Measurements from ENCODE around the gene SLC39A12. TPM values are rescaled to one million over a fixed set of nuclear protein-coding genes. Genes with fewer than 3 reads are reported as not detected.

Gene SLC39A12
- total and polyA plus RNA-seq, 2 of the 8 experiments (the other 6 are each of a cell fraction or from before 2014, with no cell fraction given): not detected

- Histone ChIP-seq H3K36me3 (ENCODE audit: control insufficient read depth in 2 of 4, insufficient read depth in 4 of 4, low read length in 3 of 4) (no peaks in the 10 kb centered on the region), H4K5ac (ENCODE audit: insufficient read length, low read depth, low read length) (no peak overlapping the region), H2BK20ac (ENCODE audit: low read length) (no peak overlapping the region), H3K27me3 (replicated peaks in 1 of 4; ENCODE audit: control insufficient read depth in 3 of 4, extremely low read depth in 1 of 4, insufficient read depth in 3 of 4, low read length in 3 of 4) (no peaks in the 10 kb centered on the region), H3K4me2 (ENCODE audit: insufficient read depth in 1 of 2, low read depth in 2 of 2, low read length in 2 of 2) (no peak overlapping the region), H3K4me1 (replicated peaks in 1 of 4; ENCODE audit: control insufficient read depth in 3 of 4, insufficient read depth in 4 of 4, low read length in 3 of 4) (0 out of 7 replicates have a peak, but pooled peaks cover 0 to 2% (median 0%) of the 10 kb centered on the region in 4 experiments), H3K9ac (replicated peaks in 1 of 4; ENCODE audit: extremely low read depth in 1 of 4, low read depth in 3 of 4, low read length in 3 of 4) (no peak overlapping the region), H3K23ac (ENCODE audit: insufficient read length) (no peak overlapping the region), H3K79me2 (ENCODE audit: control insufficient read depth in 1 of 2, insufficient read depth in 2 of 2, low read length in 2 of 2) (no peaks in the 10 kb centered on the region), H2BK15ac (ENCODE audit: low read length) (no peak overlapping the region), H2BK5ac (ENCODE audit: low read depth, low read length) (no peak overlapping the region), H4K20me1 (replicated peaks in 1 of 2; ENCODE audit: control insufficient read depth in 1 of 2, insufficient read depth in 2 of 2, low read length in 2 of 2) (no peaks in the 10 kb centered on the region), H3K27ac (ENCODE audit: low read depth, low read length) (no peak overlapping the region), H3K4me3 (ENCODE audit: extremely low read depth in 1 of 4, insufficient read depth in 2 of 4, low read depth in 3 of 4, low read length in 4 of 4) (no peak overlapping the region), H3K23me2 (ENCODE audit: low read depth, low read length) (no peaks in the 10 kb centered on the region), H3K79me1 (ENCODE audit: low read depth, low read length) (no peaks in the 10 kb centered on the region), H3K4ac (replicated peaks; ENCODE audit: insufficient read length, low read depth, low read length) (no peak overlapping the region), H4K8ac (ENCODE audit: extremely low read depth, insufficient read depth, low read length) (no peak overlapping the region), H2AFZ (ENCODE audit: low read length) (no peak overlapping the region), H2BK12ac (ENCODE audit: low read depth, low read length) (no peak overlapping the region), H3K56ac (replicated peaks; ENCODE audit: insufficient read length, low read depth, low read length) (no peak overlapping the region), H2BK120ac (replicated peaks; ENCODE audit: low read depth, low read length) (no peak overlapping the region), H4K91ac (replicated peaks; ENCODE audit: insufficient read length, low read length) (no peak overlapping the region), H3K14ac (ENCODE audit: insufficient read length) (no peak overlapping the region), H3K18ac (ENCODE audit: extremely low read depth, low read length) (no peak overlapping the region), H2AK5ac (ENCODE audit: low read depth, low read length) (no peak overlapping the region), H3K9me3 (ENCODE audit: insufficient read depth in 2 of 2, low read depth in 1 of 2, low read length in 1 of 2) (no peaks in the 10 kb centered on the region)
- 92% methylated on average over 4 of the region's 4 CpGs; no CpG with 5 or more reads in 1 of the 2 experiments for WGBS, 2 experiments (ENCODE audit: extremely low coverage in 1 of 2, insufficient coverage in 1 of 2, insufficient read length in 1 of 2, insufficient replicate concordance in 2 of 2, low coverage in 1 of 2, low lambda C conversion rate in 2 of 2, missing lambda C conversion rate in 1 of 2)
- CTCF ChIA-PET (ENCODE audit: partially characterized antibody): interaction anchor here (0.5 kb wide), 1 partner anchor 41 kb away, joined by 3 read pairs; no protein-coding TSS in a partner anchor
- DNase-seq (ENCODE audit: low read depth in 1 of 2, low spot score in 2 of 2) (no peak), FAIRE-seq (no peak)
- no peak for TF ChIP-seq TAF7 (optimal IDR thresholded peaks at IDR 0.05; ENCODE audit: borderline replicate concordance, low read depth, low read length)
- TF ChIP-seq KDM5A (IDR thresholded peaks at IDR 0.05; ENCODE audit: low read length): no peak
- POLR2A ChIA-PET (ENCODE audit: partially characterized antibody): no interaction called here
Observed at GRCh38 chr10:17915181-17915580, 36.5 kb upstream of the SLC39A12 start.
